HCT116 (cell line): ENCODE measurements around the gene BEND7.

ENCODE experiments used
- POLR2AphosphoS5 ChIP-seq: IDR thresholded peaks from 2 replicates; pipeline ENCODE4 v1.6.1; 2011; ENCODE audit warnings: mild to moderate bottlenecking, low read depth, low read length, moderate library complexity
- ZNF274 ChIP-seq: fragments of 200-500 bp; sonication (Bioruptor generic); IDR thresholded peaks from 2 replicates; pipeline ENCODE4 v1.6.1; 2014; ENCODE audit warnings: mild to moderate bottlenecking, low read depth, low read length, inconsistent platforms
- TF ChIP-seq, protein P1 (sequence below), 3 experiments: fragments of 200-600 bp in 1 of 3; sonication (generic) in 1 of 3; IDR thresholded peaks in 2 of 3; conservative IDR thresholded peaks in 1 of 3; 2 replicates each; pipeline ENCODE4 v1.5.1; 2012 to 2017; ENCODE audit warnings: low read depth in 2 of 3, low read length in 2 of 3, antibody characterized with exemption in 1 of 3, borderline replicate concordance in 1 of 3, control low read depth in 1 of 3, mild to moderate bottlenecking in 1 of 3, mixed read lengths in 1 of 3, mixed run types in 1 of 3, moderate library complexity in 1 of 3; ENCODE audit not compliant: insufficient read depth in 1 of 3

- TF ChIP-seq POLR2AphosphoS5 (no peak), ZNF274 (no peak)
- TF ChIP-seq, protein P1, sequence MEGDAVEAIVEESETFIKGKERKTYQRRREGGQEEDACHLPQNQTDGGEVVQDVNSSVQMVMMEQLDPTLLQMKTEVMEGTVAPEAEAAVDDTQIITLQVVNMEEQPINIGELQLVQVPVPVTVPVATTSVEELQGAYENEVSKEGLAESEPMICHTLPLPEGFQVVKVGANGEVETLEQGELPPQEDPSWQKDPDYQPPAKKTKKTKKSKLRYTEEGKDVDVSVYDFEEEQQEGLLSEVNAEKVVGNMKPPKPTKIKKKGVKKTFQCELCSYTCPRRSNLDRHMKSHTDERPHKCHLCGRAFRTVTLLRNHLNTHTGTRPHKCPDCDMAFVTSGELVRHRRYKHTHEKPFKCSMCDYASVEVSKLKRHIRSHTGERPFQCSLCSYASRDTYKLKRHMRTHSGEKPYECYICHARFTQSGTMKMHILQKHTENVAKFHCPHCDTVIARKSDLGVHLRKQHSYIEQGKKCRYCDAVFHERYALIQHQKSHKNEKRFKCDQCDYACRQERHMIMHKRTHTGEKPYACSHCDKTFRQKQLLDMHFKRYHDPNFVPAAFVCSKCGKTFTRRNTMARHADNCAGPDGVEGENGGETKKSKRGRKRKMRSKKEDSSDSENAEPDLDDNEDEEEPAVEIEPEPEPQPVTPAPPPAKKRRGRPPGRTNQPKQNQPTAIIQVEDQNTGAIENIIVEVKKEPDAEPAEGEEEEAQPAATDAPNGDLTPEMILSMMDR (IDR thresholded peaks at IDR 0.05 in 2 of 3, conservative IDR thresholded peaks at IDR 0.05 in 1 of 3; ENCODE audit: borderline replicate concordance in 1 of 3, insufficient read depth in 1 of 3, low read depth in 2 of 3, low read length in 2 of 3): no peak
These were observed 83.0 kb downstream of the BEND7 start for GRCh38 chr10:13445656-13446400.
